Thyroid gland (tissue), 4 donors: ENCODE measurements around the gene NUBP2.

Experiments
- POLR2A ChIP-seq, 2 donors: fragments of 450-650 bp; IDR thresholded peaks; one replicate each; pipeline ENCODE4 v1.6.1; 2017; ENCODE audit warnings: antibody characterized with exemption in 2 of 2, mild to moderate bottlenecking in 2 of 2, moderate library complexity in 1 of 2
- TF ChIP-seq, protein P1 (sequence below), 6 experiments: fragments of 200-600 bp in 3 of 6; fragments of 450-650 bp in 3 of 6; sonication (generic) in 3 of 6; IDR thresholded peaks; one replicate each; pipeline ENCODE4 v1.5.1; 2016 to 2019; ENCODE audit warnings: antibody characterized with exemption in 6 of 6, mild to moderate bottlenecking in 2 of 6, inconsistent platforms in 1 of 6, moderate library complexity in 1 of 6

DNA sequence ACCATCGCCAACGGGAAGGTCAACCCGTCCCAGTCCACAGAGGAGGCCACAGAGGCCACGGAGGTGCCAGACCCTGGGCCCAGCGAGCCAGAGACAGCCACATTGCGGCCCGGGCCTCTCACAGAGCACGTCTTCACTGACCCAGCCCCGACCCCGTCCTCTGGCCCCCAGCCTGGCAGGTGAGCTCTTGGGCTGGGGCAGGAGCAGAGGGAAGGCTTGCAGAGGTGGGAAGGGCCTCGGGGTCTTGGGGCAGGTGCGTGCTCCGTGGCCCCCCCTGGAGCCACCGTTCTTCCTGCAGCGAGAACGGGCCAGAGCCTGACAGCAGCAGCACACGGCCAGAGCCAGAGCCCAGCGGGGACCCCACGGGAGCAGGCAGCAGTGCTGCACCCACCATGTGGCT is 16.5 kb upstream of the NUBP2 start:
- TF ChIP-seq, protein P1, sequence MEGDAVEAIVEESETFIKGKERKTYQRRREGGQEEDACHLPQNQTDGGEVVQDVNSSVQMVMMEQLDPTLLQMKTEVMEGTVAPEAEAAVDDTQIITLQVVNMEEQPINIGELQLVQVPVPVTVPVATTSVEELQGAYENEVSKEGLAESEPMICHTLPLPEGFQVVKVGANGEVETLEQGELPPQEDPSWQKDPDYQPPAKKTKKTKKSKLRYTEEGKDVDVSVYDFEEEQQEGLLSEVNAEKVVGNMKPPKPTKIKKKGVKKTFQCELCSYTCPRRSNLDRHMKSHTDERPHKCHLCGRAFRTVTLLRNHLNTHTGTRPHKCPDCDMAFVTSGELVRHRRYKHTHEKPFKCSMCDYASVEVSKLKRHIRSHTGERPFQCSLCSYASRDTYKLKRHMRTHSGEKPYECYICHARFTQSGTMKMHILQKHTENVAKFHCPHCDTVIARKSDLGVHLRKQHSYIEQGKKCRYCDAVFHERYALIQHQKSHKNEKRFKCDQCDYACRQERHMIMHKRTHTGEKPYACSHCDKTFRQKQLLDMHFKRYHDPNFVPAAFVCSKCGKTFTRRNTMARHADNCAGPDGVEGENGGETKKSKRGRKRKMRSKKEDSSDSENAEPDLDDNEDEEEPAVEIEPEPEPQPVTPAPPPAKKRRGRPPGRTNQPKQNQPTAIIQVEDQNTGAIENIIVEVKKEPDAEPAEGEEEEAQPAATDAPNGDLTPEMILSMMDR (IDR thresholded peaks at IDR 0.05): no peak
- no peak for TF ChIP-seq POLR2A (IDR thresholded peaks at IDR 0.05)
